Measurements from ENCODE around the gene DQX1.

Gene DQX1

DNA sequence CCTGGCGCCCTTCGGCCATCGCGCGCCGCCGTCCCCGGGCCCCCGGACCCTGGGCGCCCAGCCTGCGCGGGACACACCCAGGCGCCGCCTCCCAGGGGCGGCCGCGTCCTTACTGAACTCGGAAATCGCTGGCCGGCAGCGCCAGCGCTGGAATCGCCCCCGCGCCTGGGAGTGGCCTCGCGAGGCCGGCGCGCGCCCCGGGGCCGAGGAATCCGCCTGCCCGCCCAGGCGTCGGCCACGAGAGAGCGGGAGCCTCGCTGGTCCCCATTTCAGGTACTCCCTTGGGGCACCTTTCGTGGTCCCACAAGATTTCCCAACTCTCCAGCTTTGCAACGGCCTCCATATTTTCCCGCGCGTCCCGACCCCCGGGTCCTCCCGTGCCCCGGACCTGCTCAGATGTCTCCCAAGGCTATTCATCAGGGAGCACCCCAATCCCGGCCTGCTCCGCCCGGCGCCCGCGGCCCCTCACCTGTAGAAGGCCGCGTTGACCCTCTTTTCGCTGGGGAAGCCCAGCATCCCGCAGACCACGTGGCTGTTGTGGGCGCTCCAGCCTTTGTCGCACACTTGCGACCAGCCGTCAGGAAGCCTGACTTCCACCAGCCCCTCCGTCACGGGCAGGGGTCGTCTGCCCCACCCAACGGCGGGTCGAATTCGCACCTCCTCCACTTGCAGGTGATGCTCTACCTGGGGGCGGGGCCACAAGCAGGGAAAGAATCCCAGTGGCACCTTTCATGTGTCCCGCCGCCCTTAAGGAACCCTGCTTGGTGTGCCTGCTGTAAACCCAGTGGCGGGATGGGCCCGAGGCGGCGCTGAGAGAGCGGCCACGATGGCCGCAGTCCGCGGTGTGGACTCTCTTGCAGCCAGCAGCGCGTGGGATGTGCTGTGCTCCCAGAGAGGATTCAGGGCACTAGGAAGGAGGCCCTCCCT, 23.1 kb upstream of the DQX1 start (continued):
- no peak for TF ChIP-seq ZBTB6 (tag by site-specific recombination; IDR thresholded peaks at IDR 0.05)
- no peak for TF ChIP-seq ZNF132 (tag by site-specific recombination; IDR thresholded peaks at IDR 0.05; ENCODE audit: borderline replicate concordance)
- no peak for TF ChIP-seq ZNF585B (tag by site-specific recombination; IDR thresholded peaks at IDR 0.05)
- TF ChIP-seq, protein P1, sequence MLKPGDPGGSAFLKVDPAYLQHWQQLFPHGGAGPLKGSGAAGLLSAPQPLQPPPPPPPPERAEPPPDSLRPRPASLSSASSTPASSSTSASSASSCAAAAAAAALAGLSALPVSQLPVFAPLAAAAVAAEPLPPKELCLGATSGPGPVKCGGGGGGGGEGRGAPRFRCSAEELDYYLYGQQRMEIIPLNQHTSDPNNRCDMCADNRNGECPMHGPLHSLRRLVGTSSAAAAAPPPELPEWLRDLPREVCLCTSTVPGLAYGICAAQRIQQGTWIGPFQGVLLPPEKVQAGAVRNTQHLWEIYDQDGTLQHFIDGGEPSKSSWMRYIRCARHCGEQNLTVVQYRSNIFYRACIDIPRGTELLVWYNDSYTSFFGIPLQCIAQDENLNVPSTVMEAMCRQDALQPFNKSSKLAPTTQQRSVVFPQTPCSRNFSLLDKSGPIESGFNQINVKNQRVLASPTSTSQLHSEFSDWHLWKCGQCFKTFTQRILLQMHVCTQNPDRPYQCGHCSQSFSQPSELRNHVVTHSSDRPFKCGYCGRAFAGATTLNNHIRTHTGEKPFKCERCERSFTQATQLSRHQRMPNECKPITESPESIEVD (tag by site-specific recombination; IDR thresholded peaks at IDR 0.05): no peak
- no peak for TF ChIP-seq HOXA7 (CRISPR knock-in tag; IDR thresholded peaks at IDR 0.05; ENCODE audit: borderline replicate concordance)
- no peak for TF ChIP-seq ZNF404 (tag by site-specific recombination; IDR thresholded peaks at IDR 0.05)
- TF ChIP-seq, protein P2, sequence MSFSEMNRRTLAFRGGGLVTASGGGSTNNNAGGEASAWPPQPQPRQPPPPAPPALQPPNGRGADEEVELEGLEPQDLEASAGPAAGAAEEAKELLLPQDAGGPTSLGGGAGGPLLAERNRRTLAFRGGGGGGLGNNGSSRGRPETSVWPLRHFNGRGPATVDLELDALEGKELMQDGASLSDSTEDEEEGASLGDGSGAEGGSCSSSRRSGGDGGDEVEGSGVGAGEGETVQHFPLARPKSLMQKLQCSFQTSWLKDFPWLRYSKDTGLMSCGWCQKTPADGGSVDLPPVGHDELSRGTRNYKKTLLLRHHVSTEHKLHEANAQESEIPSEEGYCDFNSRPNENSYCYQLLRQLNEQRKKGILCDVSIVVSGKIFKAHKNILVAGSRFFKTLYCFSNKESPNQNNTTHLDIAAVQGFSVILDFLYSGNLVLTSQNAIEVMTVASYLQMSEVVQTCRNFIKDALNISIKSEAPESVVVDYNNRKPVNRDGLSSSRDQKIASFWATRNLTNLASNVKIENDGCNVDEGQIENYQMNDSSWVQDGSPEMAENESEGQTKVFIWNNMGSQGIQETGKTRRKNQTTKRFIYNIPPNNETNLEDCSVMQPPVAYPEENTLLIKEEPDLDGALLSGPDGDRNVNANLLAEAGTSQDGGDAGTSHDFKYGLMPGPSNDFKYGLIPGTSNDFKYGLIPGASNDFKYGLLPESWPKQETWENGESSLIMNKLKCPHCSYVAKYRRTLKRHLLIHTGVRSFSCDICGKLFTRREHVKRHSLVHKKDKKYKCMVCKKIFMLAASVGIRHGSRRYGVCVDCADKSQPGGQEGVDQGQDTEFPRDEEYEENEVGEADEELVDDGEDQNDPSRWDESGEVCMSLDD (tag by site-specific recombination; IDR thresholded peaks at IDR 0.05): peak; percentile 67; the same call in 1 of the 2 replicates
- TF ChIP-seq SP3 (tag by site-specific recombination; IDR thresholded peaks at IDR 0.05): peak; percentile 14; the same call in 1 of the 2 replicates
- TF ChIP-seq ZNF394 (tag by site-specific recombination; IDR thresholded peaks at IDR 0.05; ENCODE audit: borderline replicate concordance): peak; percentile 82
- peak; percentile 79 for TF ChIP-seq ZBTB26 (tag by site-specific recombination; optimal IDR thresholded peaks at IDR 0.05)
- peak; percentile 66; the same call in 1 of the 2 replicates for TF ChIP-seq ZNF561 (tag by site-specific recombination; IDR thresholded peaks at IDR 0.05; ENCODE audit: borderline replicate concordance)
- 0 out of 2 replicates have a peak, but pooled peaks have one; percentile 29 for TF ChIP-seq ZNF2 (tag by site-specific recombination; IDR thresholded peaks at IDR 0.05)
- TF ChIP-seq ZNF433 (tag by site-specific recombination; IDR thresholded peaks at IDR 0.05; ENCODE audit: low read depth): no peak
- TF ChIP-seq HOXC10 (CRISPR knock-in tag; IDR thresholded peaks at IDR 0.05): no peak
- TF ChIP-seq ZBTB17 (tag by site-specific recombination; IDR thresholded peaks at IDR 0.05): no peak
- peak; percentile 19; the same call in 1 of the 2 replicates for TF ChIP-seq SP7 (tag by site-specific recombination; IDR thresholded peaks at IDR 0.05)
- no peak for TF ChIP-seq PRDM1 (tag by site-specific recombination; IDR thresholded peaks at IDR 0.05)
- TF ChIP-seq ZNF26 (tag by site-specific recombination; IDR thresholded peaks at IDR 0.05): no peak
- TF ChIP-seq ZNF202 (tag by site-specific recombination; IDR thresholded peaks at IDR 0.05; ENCODE audit: borderline replicate concordance): no peak
- peak; percentile 74 for TF ChIP-seq ZSCAN30 (tag by site-specific recombination; IDR thresholded peaks at IDR 0.05)
- peak; percentile 43 for TF ChIP-seq SP2 (tag by site-specific recombination; IDR thresholded peaks at IDR 0.05)
- TF ChIP-seq ZNF677 (tag by site-specific recombination; IDR thresholded peaks at IDR 0.05): no peak
- TF ChIP-seq KLF10 (tag by site-specific recombination; IDR thresholded peaks at IDR 0.05): peak; percentile 86
- no peak for TF ChIP-seq MYNN (tag by site-specific recombination; IDR thresholded peaks at IDR 0.05; ENCODE audit: borderline replicate concordance)
- TF ChIP-seq ZNF169 (tag by site-specific recombination; IDR thresholded peaks at IDR 0.05): no peak
- TF ChIP-seq GFI1B (tag by site-specific recombination; IDR thresholded peaks at IDR 0.05): no peak
- TF ChIP-seq REST (tag by site-specific recombination; IDR thresholded peaks at IDR 0.05): 0 out of 2 replicates have a peak, but pooled peaks have one; percentile 20
